UCSD-AML1 (cell line): ENCODE measurements around the gene SLCO1B1.
"Not testable (repeated sequence)": the region's sequence is repeated elsewhere in the genome, so short reads cannot be mapped to it uniquely, and the experiment has no call there.

Source experiments
- DNase-seq: peaks from one replicate; lab custom pipeline; 2025; ENCODE audit not compliant: unreplicated experiment; lab: John Stamatoyannopoulos, UW

Gene SLCO1B1

DNA sequence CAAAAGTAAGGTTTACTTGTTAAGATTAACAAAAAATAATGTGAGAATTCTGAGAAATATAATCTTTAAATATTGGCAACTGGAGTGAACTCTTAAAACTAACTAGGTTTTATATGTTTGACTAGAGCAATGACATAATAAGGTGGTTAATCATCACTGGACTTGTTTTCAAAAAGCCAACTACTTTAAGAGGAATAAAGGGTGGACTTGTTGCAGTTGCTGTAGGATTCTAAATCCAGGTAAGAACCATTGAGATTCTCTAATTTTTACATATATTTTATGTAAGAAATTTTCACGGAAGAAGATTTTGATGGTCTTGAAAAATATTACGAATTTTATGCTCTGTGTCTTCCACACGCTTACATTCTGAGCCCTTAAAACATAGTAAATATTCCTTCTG is at the start of gene SLCO1B1:
SLCO1B1 (plus strand) TSS at position 197 of the 400 bp plus-strand sequence. CDS start 10,381 bp downstream, outside the sequence.
- no peak for DNase-seq

GRCh38 chr12:21084753-21085152 is 46.2 kb upstream of the SLCO1B1 start:
- not testable (repeated sequence) for DNase-seq

- DNase-seq, result no peak
These were observed 19.3 kb upstream of the SLCO1B1 start for GRCh38 chr12:21111732-21112131.

DNA sequence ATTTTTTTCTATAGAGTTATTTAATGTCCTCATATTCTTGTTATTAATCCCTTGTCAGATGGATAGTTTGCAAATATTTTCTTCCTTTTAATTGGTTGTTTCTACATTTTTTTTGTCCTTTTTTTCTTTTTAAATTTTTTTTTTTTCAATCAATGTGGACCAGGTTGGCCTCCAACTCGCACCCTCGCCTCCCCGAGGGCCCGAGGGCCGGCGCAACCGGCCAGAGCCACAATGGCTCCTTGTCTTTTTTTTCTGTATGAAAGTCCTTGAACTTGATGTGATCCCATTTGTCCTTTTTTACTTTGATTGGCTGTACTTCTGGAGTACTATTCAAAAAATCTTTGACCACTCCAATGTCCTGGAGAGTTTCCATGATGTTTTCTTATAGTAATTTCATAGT is 17.7 kb upstream of the SLCO1B1 start:
- no peak for DNase-seq

DNA sequence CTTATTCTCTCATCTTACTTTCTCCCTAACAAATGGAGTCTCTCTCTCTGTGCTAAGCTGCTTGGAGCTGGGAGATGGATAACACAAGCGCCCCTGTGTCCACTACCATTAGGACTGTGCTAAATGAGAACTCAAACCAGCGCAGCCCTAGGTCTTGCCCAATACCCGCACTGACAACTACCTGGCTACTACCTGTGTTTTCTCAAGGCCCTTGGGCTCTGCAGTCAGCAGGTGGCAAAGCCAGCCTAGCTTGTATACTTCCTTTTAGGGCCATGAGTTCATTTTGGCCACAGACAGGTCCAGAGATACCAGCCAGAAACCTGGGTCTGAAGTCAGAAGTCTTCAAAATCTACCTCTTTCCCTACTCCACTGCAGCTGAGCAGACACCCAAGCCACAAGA is 13.0 kb upstream of the SLCO1B1 start:
- no peak for DNase-seq

DNA sequence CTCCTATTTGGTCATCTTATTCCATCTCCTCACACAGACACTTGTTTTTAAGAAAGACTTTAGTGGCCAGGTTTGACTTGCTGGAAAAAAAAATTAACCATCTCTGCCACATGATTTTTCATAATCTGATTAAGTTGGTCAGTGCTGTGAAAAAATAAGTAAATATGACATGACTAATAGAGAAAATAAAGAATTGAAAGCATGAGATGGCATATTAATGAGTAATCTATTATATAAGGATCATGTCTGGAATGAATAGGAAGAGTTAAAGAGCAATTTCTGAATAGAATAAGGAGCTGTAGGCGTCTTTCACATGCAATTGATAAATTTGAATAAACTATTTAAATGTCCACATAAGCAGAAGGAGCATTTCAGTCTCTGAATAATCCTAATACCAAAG is 12.2 kb upstream of the SLCO1B1 start:
- no peak for DNase-seq

- DNase-seq, result no peak
These were observed 1.6 kb upstream of the SLCO1B1 start for GRCh38 chr12:21129351-21129750.

- DNase-seq, result no peak
These were observed 1.1 kb upstream of the SLCO1B1 start for GRCh38 chr12:21129906-21130305.

DNA sequence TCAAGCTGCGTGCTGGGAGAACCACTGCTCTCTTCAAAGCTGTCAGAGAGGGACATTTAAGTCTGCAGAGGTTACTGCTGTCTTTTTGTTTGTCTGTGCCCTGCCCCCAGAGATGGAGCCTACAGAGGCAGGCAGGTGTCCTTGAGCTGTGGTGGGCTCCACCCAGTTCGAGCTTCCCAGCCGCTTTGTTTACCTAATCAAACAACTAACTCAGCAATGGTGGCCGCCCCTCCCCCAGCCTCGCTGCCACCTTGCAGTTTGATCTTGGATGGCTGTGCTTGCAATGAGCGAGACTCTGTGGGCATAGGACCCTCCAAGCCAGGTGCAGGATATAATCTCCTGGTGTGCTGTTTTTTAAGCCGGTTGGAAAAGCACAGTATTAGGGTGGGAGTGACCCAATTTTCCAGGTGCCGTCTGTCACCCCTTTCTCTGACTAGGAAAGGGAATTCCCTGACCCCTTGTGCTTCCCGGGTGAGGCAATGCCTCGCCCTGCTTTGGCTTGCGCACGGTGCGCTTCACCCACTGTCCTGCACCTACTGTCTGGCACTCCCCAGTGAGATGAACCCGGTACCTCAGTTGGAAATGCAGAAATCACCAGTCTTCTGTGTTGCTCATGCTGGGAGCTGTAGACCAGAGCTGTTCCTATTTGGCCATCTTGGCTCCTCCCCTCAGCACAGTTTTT is 6.5 kb downstream of the SLCO1B1 start:
- DNase-seq, result not testable (repeated sequence)

DNA sequence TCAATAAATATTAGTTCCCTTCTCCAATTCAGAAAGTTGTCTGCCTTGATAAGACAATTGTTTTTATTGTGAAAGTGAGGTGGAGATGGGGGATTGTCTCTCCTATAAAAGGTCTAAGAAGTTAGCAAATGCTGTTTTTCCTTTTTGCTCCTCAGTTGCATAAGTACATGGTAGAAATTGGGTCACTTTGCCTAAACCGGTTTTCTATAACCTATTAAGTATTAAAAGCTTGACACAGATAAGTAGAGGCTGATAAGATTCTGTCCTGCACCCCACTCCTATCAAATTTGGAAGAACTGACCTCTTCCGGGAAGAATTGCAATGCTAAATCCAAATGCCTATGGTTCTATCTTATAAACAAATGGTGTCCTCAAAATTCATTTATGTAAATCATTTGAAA is 7.0 kb downstream of the SLCO1B1 start:
- DNase-seq, result no peak

DNA sequence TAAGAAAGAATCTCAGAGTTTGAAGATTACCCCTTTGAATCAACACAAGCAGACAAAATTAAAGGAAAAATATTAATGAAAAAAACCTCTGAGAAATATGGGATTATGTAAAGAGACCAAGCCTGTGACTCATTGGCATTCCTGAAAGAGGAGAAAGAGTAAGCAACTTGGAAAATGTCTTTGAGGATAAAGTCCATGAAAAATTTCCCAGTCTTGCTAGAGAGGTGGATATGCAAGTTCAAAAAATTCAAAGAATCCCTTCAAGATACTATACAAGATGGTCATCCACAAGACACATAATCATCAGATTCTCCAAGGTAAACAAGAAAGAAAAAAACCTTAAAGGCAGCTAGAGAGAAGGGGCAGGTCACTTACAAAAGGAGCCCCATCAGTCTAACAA is 13.3 kb downstream of the SLCO1B1 start:
- DNase-seq, result no peak

DNA sequence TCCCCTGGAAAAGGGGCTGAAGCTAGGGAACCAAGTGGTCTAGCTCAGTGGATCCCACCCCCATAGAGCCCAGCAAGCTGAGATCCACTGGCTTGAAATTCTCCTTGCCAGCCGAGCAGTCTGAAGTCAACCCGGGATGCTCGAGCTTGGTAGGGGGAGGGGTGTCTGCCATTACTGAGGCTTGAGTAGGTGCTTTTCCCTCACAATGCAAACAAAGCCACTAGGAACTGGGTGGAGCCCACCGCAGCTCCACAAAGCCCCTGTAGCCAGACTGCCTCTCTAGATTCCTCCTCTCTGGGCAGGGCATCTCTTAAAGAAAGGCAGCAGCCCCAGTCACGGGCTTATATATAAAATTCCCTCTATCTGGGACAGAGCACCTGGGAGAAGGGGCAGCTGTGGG is 18.9 kb downstream of the SLCO1B1 start:
- DNase-seq, result not testable (repeated sequence)

DNA sequence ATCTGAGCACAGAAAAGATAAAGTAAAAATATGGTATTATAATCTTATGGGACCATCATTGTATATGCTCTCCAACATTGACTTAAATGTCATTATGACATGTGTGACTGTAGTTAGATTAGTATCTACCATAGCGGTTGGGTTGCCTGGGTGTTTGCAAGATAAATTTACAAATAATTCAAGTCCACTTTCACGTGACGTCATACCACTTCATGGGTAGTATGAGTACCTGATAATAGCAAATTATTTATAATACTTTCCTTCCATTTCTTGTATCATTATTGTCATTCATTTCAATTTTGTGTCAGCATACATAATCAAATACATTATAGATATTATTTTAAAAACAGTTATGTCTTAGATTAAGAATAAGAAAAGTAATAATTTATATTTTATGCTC is 20.2 kb downstream of the SLCO1B1 start:
- DNase-seq, result no peak

DNA sequence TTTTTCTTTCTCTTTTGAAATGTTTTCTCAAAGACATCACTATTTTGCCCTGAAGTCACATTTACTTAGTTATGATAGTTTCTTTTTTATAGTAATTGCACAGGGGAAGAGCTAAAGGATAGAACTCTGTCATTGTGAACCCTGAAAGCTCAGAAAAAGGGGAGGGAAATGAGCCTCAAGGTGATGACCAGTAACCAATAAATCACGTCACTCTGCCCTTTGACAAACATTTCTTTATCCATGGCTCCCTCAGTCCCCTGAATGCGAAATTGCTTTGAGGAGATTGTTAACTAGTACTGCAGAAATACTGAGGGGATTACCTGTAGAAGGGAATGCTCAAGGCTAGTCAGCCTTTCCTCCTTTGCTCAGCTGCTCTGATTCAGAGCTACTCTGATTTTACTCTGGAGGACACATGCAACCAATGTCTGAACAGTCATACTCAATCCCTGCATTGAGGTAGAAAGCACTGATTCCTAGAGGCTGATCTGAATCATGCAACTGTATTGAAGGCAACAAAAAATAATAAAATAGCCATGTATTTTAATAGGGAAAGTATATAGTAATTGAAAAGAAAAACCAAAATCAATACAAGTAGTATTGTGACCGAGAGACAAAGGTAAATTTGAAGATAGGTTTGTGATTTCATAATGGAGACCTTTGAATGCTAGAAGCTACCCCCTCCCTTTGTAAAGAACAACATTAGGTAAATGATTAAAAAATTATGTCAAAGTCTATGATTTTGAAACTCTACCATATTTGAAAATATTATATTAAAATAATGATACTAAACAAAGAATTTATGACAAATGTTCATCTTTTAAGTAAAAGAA is 24.7 kb downstream of the SLCO1B1 start:
- no peak for DNase-seq

GRCh38 chr12:21165048-21165447 is 34.1 kb downstream of the SLCO1B1 start:
- DNase-seq, result no peak

DNA sequence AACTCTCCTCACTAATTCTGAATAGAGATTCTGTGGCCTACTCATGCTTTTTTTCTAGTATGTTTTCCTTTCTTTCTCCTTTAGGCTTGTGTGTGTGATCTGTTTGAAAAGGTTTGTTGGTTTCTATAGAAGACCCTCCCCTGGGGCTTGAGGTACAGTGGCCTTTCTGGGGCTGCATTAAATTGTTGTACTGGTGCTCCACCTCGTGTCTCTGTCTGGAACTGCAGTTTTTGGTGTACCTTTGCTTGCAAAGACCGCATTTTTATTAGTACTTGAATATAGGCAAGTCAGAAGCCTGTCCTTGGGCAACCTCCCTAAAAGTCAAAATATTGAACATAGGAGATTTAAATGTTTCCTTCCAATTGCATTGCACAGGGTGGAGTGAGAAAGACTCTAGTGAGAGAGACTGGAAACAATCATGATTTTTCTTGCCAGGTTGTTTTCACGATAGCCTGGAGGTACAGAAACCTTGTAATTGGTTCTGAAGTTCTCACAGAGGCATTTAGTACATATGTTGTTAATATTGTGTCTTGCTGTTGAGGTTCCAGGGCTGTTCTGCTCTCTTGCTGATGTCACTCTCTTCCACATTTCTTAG is 39.0 kb downstream of the SLCO1B1 start:
- DNase-seq, result peak; percentile 34

- no peak for DNase-seq
These were observed 41.1 kb downstream of the SLCO1B1 start for GRCh38 chr12:21172079-21172478.

DNA sequence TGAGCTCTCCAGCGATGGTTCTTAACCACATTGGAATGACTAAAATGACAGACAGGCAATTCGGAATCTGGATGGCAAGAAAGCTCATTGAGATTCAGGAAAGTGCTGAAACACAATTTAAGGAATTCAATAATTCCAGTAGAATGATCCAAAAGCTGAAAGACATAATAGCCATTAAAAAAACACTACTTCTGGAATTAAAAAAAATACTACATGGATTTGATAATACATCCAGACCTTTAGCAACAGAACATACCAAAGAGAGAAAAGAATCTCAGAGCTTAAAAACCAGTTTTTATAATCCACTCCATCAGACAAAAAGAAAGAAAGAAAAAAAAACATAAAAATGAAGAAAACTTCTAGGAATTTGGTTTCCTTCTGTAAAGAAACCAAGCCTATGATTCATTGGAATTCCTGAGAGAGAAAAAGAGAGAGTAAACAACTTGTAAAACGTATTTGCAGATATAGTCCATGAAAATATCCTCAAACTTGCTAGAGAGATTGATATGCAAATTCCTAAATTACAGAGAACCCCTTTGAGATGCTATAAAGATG is 52.8 kb downstream of the SLCO1B1 start:
- DNase-seq, result no peak

DNA sequence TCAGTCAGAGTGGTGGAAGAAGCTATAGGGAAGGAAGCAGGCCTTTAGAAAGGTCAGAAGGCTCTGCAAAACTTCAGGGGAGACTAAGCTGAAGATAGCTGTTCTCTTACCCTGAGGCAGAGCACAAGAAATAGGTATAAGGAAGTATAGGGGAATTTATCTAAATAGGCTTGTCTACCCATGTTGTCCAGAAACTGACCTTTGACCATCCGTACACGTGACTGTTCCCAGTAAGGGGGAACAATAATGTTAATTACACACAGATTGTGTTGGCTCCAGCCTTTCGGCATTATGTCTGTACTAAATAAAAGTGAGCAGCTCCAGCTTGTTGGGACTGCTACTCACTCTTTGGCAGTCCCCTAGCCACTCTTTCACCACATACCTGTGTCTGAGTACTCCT is 59.0 kb downstream of the SLCO1B1 start:
- DNase-seq, result no peak

GRCh38 chr12:21214433-21214832 is 83.4 kb downstream of the SLCO1B1 start:
- DNase-seq, result not testable (repeated sequence)

DNA sequence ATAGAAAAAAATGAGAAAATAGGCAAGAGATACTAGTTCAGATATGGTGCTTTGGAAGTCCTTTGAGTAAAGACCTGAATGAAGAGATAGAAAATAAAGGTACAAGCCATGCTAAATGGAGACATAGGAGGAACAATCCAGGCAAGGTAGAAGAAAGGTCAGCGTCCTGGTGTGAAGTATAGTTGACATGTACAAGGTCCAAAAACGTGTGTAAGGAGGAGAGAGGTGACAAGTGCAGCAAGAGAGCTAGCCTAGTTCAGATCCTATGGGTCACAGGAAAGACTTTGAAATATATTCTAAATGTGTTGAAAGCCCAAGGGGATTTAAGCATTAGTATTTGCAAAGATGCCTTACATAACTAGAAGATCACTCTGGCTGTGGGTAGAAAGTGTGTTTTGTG is 88.2 kb downstream of the SLCO1B1 start:
- no peak for DNase-seq

GRCh38 chr12:21220266-21220665 is 89.3 kb downstream of the SLCO1B1 start:
- DNase-seq, result no peak
